GM21723 (cell line): ENCODE results near the gene MBL2.

Experiments
- ATAC-seq: cut with Tn5 transposase; IDR thresholded peaks from one replicate; pipeline ENCODE4 v1.9.1; 2021; ENCODE audit warnings: mild to moderate bottlenecking, moderate library complexity; ENCODE audit not compliant: unreplicated experiment

MBL2 gene

GRCh38 chr10:52774182-52774581 is 1.6 kb upstream of the MBL2 start:
- ATAC-seq: no peak

GRCh38 chr10:52771534-52772445 is 794 bp downstream of the MBL2 start:
- no peak for ATAC-seq

- ATAC-seq: no peak
These were observed 1.7 kb downstream of the MBL2 start for GRCh38 chr10:52770904-52771303.

- no peak for ATAC-seq
These were observed 2.6 kb downstream of the MBL2 start for GRCh38 chr10:52769966-52770365.

DNA sequence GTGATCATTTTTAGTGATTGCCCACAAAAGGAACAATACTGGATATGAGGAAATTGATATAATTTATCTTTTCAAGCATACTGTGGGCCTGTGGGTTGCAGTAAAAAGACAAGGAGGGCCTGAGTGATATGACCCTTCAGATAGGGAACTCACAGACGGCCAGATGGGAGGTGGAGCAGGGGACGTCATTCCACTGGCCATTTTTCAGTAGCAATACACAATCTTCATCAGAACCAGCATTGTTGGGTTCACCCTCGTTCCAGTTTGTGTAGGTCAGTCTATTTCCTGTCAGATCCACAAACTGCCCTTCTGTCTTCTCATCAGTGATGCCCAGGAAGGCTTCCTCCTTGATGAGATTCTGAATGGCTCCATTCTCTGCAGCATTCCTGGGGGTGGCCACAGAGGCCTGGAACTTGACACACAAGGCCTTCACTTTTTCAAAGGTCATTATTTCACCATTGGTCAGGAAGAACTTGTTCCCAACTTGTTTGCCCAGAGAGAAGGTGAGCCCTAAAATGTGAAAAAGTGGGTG is 4.5 kb downstream of the MBL2 start:
- no peak for ATAC-seq

GRCh38 chr10:52762088-52762487 is 10.5 kb downstream of the MBL2 start:
- no peak for ATAC-seq

GRCh38 chr10:52759154-52759553 is 13.4 kb downstream of the MBL2 start:
- ATAC-seq: no peak

DNA sequence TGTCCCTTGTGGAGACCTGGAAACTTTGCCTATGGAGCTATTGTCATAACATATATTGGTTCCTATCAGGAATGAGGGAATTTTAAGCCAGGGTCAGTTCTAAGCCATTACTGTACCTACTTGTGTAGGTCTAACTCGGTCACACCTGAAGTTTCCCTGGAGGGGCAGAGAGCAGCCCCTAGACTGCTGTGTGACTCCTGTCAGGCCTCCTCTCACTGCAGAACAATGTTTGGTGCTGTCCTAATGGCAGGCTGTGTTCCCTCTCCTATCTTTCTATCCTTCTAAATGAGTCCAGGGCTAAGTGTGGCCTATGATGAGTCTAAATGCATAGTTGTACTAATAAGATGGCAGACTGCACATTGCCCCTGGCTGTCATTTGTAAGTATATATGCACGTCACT is 14.2 kb downstream of the MBL2 start:
- ATAC-seq: no peak

- ATAC-seq: no peak
These were observed 14.8 kb downstream of the MBL2 start for GRCh38 chr10:52757773-52758172.

DNA sequence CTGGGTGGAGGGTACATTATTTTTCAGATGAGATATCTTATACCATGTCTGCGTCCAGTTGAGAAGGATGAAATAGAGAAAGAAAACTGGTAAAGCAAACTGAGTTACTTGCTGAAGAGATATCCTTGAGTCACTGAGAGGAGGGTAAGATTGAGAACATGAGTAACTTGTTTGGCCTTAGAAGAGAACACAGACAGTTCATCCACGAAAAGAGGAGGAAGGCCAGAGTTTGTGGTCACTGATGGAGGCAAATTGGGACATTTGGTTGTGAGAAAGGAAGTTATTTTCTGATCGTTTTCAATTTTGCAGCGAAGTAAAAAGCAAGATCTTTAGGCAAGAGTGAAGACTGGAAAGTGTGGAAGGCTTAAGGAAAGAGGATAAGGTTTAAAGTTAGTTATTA is 15.6 kb downstream of the MBL2 start:
- no peak for ATAC-seq

GRCh38 chr10:52756295-52756694 is 16.3 kb downstream of the MBL2 start:
- ATAC-seq: no peak

DNA sequence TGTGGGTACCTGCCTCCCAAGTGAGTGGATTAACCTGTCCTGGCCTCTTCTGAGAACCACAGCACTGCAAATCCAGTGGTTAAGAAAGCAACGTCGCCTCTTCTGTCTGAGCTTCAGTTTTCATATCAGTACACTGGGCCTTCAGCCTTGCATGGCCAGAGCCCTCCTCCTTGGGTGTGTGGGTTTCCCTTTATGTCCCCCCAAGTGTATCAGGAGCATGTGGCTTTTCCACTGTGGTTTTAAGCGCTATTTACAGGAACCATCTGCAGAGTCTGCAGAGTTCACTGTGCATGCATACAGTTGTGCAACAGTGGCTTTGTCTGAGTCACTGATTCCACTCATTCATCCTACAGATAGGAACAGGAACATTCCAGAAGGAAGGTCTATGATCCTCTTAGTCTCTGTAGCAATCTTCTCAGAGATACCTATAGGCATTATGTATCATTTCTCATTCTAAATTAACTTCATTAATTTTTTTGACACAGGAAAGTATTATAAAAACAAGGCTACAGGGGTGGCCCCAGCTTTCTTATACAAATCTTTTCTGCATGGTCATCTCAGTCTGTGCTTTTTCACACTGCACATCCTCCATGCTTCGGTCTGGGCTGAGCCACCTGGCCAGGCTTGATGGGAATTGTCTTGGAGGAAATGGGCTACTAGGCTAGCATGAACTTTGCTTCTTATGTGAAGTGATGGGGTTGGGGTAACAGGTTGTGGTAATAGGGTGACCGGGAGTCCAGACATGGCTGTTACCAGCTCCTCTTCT is 17.1 kb downstream of the MBL2 start:
- no peak for ATAC-seq

- ATAC-seq: no peak
These were observed 19.7 kb downstream of the MBL2 start for GRCh38 chr10:52752801-52753445.

DNA sequence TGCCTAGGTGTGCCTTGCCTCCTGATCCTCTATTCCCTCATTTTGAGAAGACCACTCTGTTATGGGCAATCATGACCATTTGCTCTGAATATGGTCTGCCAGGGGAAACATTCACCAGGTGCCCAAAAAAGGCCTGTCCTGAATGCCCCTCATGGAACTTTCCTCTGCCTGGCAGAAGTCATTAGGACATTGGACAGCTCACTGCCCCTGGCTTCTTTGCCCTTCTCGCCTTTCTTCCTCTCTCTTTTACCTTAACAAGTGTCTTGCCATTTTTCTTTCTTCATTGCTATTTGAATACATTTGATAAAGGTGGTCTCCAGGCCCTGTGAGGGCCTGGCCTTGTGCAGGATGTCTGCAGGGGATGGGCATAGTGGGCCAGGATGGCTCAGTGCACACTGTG is 20.3 kb downstream of the MBL2 start:
- no peak for ATAC-seq

- no peak for ATAC-seq
These were observed 21.2 kb downstream of the MBL2 start for GRCh38 chr10:52751337-52751736.

DNA sequence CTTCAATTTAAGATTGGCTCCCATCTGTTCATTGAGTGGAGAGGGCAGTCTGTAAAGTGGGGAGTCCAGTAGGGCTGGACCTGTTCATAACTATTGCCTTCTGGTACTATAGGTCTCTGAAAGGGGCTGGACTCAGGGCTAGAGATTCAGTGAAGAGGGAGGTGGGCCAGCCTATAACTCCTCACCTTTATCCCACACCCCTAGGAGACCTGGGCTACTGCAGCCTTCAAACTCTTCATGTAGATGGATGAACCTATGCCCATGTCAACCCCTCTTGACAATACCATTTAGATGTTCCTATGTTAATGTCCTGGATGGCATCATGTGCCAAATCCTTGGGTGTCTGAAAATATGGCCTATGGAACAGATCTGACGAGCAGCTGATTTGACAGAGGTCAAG is 22.0 kb downstream of the MBL2 start:
- no peak for ATAC-seq

- no peak for ATAC-seq
These were observed 24.9 kb downstream of the MBL2 start for GRCh38 chr10:52747694-52748093.

DNA sequence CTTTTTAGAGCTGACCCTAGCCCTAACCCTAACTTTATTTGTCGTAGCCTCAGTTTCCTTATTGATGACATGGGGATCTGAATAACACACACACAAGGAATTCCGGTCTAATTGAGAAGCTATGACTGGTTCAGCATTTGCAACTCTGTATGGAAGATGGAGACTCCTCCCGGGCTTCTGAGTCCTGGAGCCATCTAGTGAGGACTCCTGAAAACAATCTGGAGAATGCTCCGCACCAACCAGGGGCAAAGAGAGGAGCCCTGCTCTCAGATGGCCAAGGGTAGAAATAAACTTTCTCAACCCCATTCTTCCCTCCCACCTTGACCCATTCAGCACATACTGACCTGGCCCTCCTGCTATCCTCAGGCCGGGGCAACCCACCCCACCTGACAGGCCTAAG is 26.4 kb downstream of the MBL2 start:
- ATAC-seq: no peak

DNA sequence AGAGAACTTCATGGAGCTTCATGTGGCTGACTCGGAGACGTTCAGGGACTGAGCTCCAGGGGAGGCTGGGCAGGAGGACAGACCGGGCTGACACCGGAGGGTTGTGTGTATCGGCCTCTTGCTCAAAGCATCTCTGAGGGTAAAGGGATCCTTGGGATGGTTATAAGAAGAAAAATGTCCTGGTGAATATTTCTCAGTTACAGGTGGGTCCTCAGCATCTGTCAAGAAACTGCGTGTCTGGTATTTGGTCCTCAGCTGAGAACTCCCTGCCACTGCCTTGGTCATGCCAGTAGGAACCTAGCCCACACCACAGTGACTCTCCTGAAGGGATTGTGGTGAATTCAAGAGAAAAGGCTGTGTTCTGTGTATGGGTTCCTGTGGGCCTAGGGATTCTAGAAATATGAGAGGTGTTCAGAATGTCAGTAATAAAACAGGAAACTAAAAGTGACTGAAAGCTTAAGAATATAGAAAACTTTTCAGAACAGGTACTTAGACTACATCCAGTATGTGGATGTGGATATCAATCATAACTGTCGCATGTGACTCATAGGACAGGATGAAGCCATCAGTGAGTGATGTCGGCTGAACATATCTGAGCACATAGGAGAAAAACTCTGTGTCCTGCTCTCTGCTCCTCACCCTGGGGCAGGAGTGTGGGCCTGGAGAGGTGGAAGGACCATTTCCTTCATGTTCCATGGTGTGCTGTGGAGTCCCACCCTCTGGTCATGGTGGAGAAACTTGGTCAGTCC is 28.4 kb downstream of the MBL2 start:
- ATAC-seq: no peak

- no peak for ATAC-seq
These were observed 29.9 kb downstream of the MBL2 start for GRCh38 chr10:52742731-52743130.

GRCh38 chr10:52741851-52742250 is 30.7 kb downstream of the MBL2 start:
- ATAC-seq: no peak
